C4-2B (cell line): ENCODE data around the gene IFNK.

Experiments used
- CTCF ChIP-seq: fragments of 450-650 bp; conservative IDR thresholded peaks from 2 replicates; pipeline ENCODE4 v1.5.1; 2017; ENCODE audit warnings: mild to moderate bottlenecking
- ZFX ChIP-seq: fragments of 450-650 bp; IDR thresholded peaks from 2 replicates; pipeline ENCODE4 v1.6.1; 2017

GRCh38 chr9:27505744-27506161 is 18.3 kb upstream of the IFNK start:
- TF ChIP-seq ZFX = no peak
- no peak for TF ChIP-seq CTCF
